HepG2 (cell line): Measurements from ENCODE around the gene IFNB1. TPM values are rescaled to one million over a fixed set of nuclear protein-coding genes. Genes with fewer than 3 reads are reported as not detected.

Experiments
- ATAC-seq: fragments of 200-7000 bp; cut with Tn5 transposase; 3 replicates; pipeline ENCODE4 v1.9.1; 2020; ENCODE audit warnings: mild to moderate bottlenecking, moderate library complexity
- BruUV-seq: library from RNA; stranded (reverse); fragments of 400-500 nt; replicated peaks from 2 replicates; lab custom pipeline; 2021; lab: Mats Ljungman, UMichigan
- CTCF ChIA-PET: fragments of 300-600 bp; formaldehyde crosslinking; extraction: SDS; loops from one replicate; lab custom pipeline; 2021; ENCODE audit warnings: low total read pairs, inconsistent platforms, low intra/inter-chr PET ratio; lab: Yijun Ruan, JAX
- POLR2A ChIA-PET: fragments of 350-600 bp; sonication (Branson Sonifier 250); formaldehyde crosslinking; loops from one replicate; lab custom pipeline; 2020; ENCODE audit warnings: antibody characterized with exemption, inconsistent platforms; lab: Yijun Ruan, JAX
- DNase-seq: peaks from one replicate; pipeline ENCODE4 v3.0.0-alpha.2; 2015; ENCODE audit warnings: low spot score
- FAIRE-seq: peaks from 3 replicates; lab custom pipeline; 2011; peaks lifted over from hg19 to GRCh38; lab: Jason Lieb, UNC
- H2AFZ ChIP-seq: one replicate; pipeline ENCODE4 v1.6.1; 2011; ENCODE audit warnings: low read length, inconsistent platforms
- H3K27ac ChIP-seq: fragments of 300-600 bp; 3 replicates; pipeline ENCODE4 v1.8.0; 2011; ENCODE audit warnings: mixed run types, mild to moderate bottlenecking, mixed read lengths, low read length, inconsistent platforms; ENCODE audit not compliant: insufficient read depth; ENCODE audit errors: extremely low read length
- H3K27me3 ChIP-seq, 2 experiments: fragments of 200-600 bp in 1 of 2; 2 replicates in 1 of 2; 3 replicates in 1 of 2; pipeline versions ENCODE4 v1.6.0 to v1.8.0; 2011; ENCODE audit warnings: low read length in 2 of 2, mild to moderate bottlenecking in 2 of 2, moderate library complexity in 2 of 2, inconsistent platforms in 1 of 2; ENCODE audit not compliant: insufficient read depth in 2 of 2, control insufficient read depth in 1 of 2
- H3K36me3 ChIP-seq, 2 experiments: fragments of 200-600 bp in 1 of 2; replicated peaks in 1 of 2; 2 replicates in 1 of 2; 3 replicates in 1 of 2; pipeline versions ENCODE4 v1.5.1 to v1.8.0; 2011; ENCODE audit warnings: low read length in 2 of 2, inconsistent platforms in 1 of 2; ENCODE audit not compliant: insufficient read depth in 2 of 2, control insufficient read depth in 1 of 2
- H3K4me1 ChIP-seq: 2 replicates; pipeline ENCODE4 v1.5.1; 2012; ENCODE audit warnings: low read length, inconsistent platforms; ENCODE audit not compliant: insufficient read depth
- H3K4me2 ChIP-seq: 2 replicates; pipeline ENCODE4 v1.6.0; 2011; ENCODE audit warnings: low read depth, low read length, inconsistent platforms
- H3K4me3 ChIP-seq, 3 experiments: fragments of 200-600 bp in 1 of 3; sonication (generic), shearing (Covaris generic) in 1 of 3; replicated peaks in 1 of 3; 2 replicates each; pipeline ENCODE4 v1.5.1; 2011 to 2016; ENCODE audit warnings: low read length in 3 of 3, inconsistent platforms in 2 of 3, low read depth in 2 of 3, mild to moderate bottlenecking in 2 of 3, control low read depth in 1 of 3, mixed read lengths in 1 of 3; ENCODE audit not compliant: insufficient read depth in 1 of 3
- H3K79me2 ChIP-seq: one replicate; pipeline ENCODE4 v1.6.1; 2011; ENCODE audit warnings: low read length, inconsistent platforms; ENCODE audit not compliant: insufficient read depth
- H3K9ac ChIP-seq: 2 replicates; pipeline ENCODE4 v1.6.0; 2011; ENCODE audit warnings: mild to moderate bottlenecking, low read depth, low read length, inconsistent platforms; ENCODE audit not compliant: insufficient read depth
- H3K9me3 ChIP-seq: 2 replicates; pipeline ENCODE4 v1.5.1; 2012; ENCODE audit warnings: mild to moderate bottlenecking, low read length
- H4K20me1 ChIP-seq: 2 replicates; pipeline ENCODE4 v1.6.0; 2011; ENCODE audit warnings: inconsistent platforms, mild to moderate bottlenecking, low read length, moderate library complexity; ENCODE audit not compliant: insufficient read depth
- AHR ChIP-seq: IDR thresholded peaks from 2 replicates; pipeline ENCODE4 v1.6.1; 2018; ENCODE audit warnings: missing genetic modification reagents, missing compliant biosample characterization
- ATAD3A ChIP-seq: sonication (generic); formaldehyde crosslinking; IDR thresholded peaks from 2 replicates; pipeline ENCODE4 v1.4.0; 2020; ENCODE audit warnings: missing genetic modification reagents
- DR1 ChIP-seq: sonication (generic); formaldehyde crosslinking; IDR thresholded peaks from 2 replicates; pipeline ENCODE4 v1.8.0; 2021; ENCODE audit warnings: mild to moderate bottlenecking, missing genetic modification reagents, inconsistent platforms
- HBP1 ChIP-seq: IDR thresholded peaks from 2 replicates; pipeline ENCODE4 v1.6.1; 2016; ENCODE audit warnings: low read depth, control low read depth
- KLF6 ChIP-seq: IDR thresholded peaks from 2 replicates; pipeline ENCODE4 v1.8.0; 2016; ENCODE audit warnings: missing biosample characterization, missing genetic modification reagents
- RBM39 ChIP-seq: fragments of 200-400 bp; formaldehyde crosslinking; IDR thresholded peaks from one replicate; pipeline ENCODE4 v1.6.1; 2018; ENCODE audit warnings: antibody characterized with exemption, mild to moderate bottlenecking, low read depth, low read length; ENCODE audit not compliant: poor library complexity, severe bottlenecking
- RXRB ChIP-seq: IDR thresholded peaks from 2 replicates; pipeline ENCODE4 v1.6.1; 2016; ENCODE audit warnings: borderline replicate concordance, missing genetic modification reagents, missing compliant biosample characterization
- ZNF10 ChIP-seq: sonication (generic); formaldehyde crosslinking; IDR thresholded peaks from 2 replicates; pipeline ENCODE4 v1.4.0; 2020; ENCODE audit warnings: mild to moderate bottlenecking, low read depth, missing genetic modification reagents, borderline replicate concordance
- ZNF121 ChIP-seq: sonication (generic); formaldehyde crosslinking; IDR thresholded peaks from 2 replicates; pipeline ENCODE4 v1.5.0; 2020; ENCODE audit warnings: mild to moderate bottlenecking, missing genetic modification reagents
- ZNF333 ChIP-seq: sonication (generic); formaldehyde crosslinking; IDR thresholded peaks from 2 replicates; pipeline ENCODE4 v1.4.0; 2020; ENCODE audit warnings: mild to moderate bottlenecking, missing genetic modification reagents, borderline replicate concordance
- ZNF710 ChIP-seq: sonication (generic); formaldehyde crosslinking; IDR thresholded peaks from 2 replicates; pipeline ENCODE4 v1.5.0; 2020; ENCODE audit warnings: mild to moderate bottlenecking, missing genetic modification reagents, borderline replicate concordance
- ZNF724P ChIP-seq: sonication (generic); formaldehyde crosslinking; IDR thresholded peaks from 2 replicates; pipeline ENCODE4 v1.8.0; 2022; ENCODE audit warnings: missing genetic modification reagents, borderline replicate concordance
- WGBS: methylation state at CpG from one replicate; pipeline ENCODE4 v1.1.6; 2017; ENCODE audit warnings: low lambda C conversion rate; 5-methylcytosine and 5-hydroxymethylcytosine counted together
- in situ Hi-C: cut with HindIII; loops from 2 replicates; pipeline ENCODE4 v1.10.0; 2017; ENCODE audit warnings: low pct_unique_long_range_greater_than_20kb; ENCODE audit not compliant: extremely low pct_ligation_motif_present
- intact Hi-C: fragments of 100-400 bp; cut with micrococcal nuclease; formaldehyde crosslinking; loops from one replicate; pipeline ENCODE4 v1.10.0; 2022; ENCODE audit not compliant: unreplicated experiment
- polyA plus RNA-seq, 8 experiments: library from polyadenylated mRNA; depleted of rRNA in 3 of 8; stranded (reverse) in 7 of 8; unstranded in 1 of 8; fragments of >200 nt; fragmentation: Illumina TruSeq in 4 of 8; extraction: Trizol in 4 of 8; gene quantifications; 2 replicates each; pipeline versions ENCODE4 v1.2.1 to v1.2.3, GENCODE V29; 2011 to 2016; ENCODE audit warnings: low read depth in 4 of 8, missing spikeins in 1 of 8, mixed read lengths in 1 of 8; ENCODE audit not compliant: insufficient read depth in 1 of 8
- total RNA-seq, 5 experiments: library from RNA; depleted of rRNA; stranded (reverse); fragments of >200 nt; fragmentation: Illumina TruSeq; extraction: Trizol; gene quantifications; 2 replicates each; pipeline ENCODE4 v1.2.3, GENCODE V29; 2016; ENCODE audit warnings: low read depth in 1 of 5
- TF ChIP-seq, protein P1 (sequence below): sonication (generic); formaldehyde crosslinking; IDR thresholded peaks from 2 replicates; pipeline ENCODE4 v1.4.0; 2020; ENCODE audit warnings: missing genetic modification reagents

Gene IFNB1
- total and polyA plus RNA-seq, 2 of the 13 experiments (the other 11 are each of a cell fraction or from before 2014, with no cell fraction given), result not detected

DNA sequence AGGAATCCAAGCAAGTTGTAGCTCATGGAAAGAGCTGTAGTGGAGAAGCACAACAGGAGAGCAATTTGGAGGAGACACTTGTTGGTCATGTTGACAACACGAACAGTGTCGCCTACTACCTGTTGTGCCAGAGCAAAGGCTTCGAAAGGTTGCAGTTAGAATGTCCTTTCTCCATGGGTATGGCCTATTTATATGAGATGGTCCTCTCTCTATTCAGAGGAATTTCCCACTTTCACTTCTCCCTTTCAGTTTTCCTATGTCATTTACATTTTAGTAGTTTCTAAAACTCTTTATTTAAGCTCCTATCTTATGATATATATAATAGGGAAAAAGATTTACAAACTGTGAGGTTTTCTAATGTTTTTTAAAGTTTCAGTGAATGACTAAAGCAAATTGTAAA is at the start of gene IFNB1 (continued):
- TF ChIP-seq HBP1 (CRISPR knock-in tag), result no peak

- H3K9me3 ChIP-seq, result no peaks in the 10 kb centered on the region
- no peaks in the 10 kb centered on the region for H4K20me1 ChIP-seq
- no TSS peak for BruUV-seq
- in situ Hi-C loops (loop anchor here (25.0 kb wide), 3 partner anchors 509 to 1634 kb away; partner anchors contain the start of gene MLLT3), intact Hi-C loops (no loop called here)
- ChIA-PET POLR2A (no interaction called here), CTCF (no interaction called here)
- no peak overlapping the region for H3K27ac ChIP-seq
- H3K4me1 ChIP-seq, result no peaks in the 10 kb centered on the region
- no peaks in the 10 kb centered on the region for H3K36me3 ChIP-seq
- no peak for ATAC-seq
- no peak overlapping the region for H3K9ac ChIP-seq
- no peaks in the 10 kb centered on the region for H3K79me2 ChIP-seq
- H3K4me2 ChIP-seq, result no peak overlapping the region
- WGBS, result 2% methylated on average over 4 of the region's 4 CpGs
- no peak overlapping the region for H3K4me3 ChIP-seq
- no peak overlapping the region for H2AFZ ChIP-seq
- DNase-seq, result no peak
- FAIRE-seq, result no peak
- no peaks in the 10 kb centered on the region for H3K27me3 ChIP-seq
- TF ChIP-seq ATAD3A (CRISPR knock-in tag), result no peak
- no peak for TF ChIP-seq ZNF333 (CRISPR knock-in tag)
- no peak for TF ChIP-seq KLF6 (CRISPR knock-in tag)
- TF ChIP-seq ZNF710 (CRISPR knock-in tag), result no peak
- TF ChIP-seq AHR, result no peak
- TF ChIP-seq RBM39, result no peak
- TF ChIP-seq ZNF121 (CRISPR knock-in tag), result no peak
- no peak for TF ChIP-seq ZNF724P
- TF ChIP-seq RXRB (CRISPR knock-in tag), result no peak
- TF ChIP-seq, protein P1, sequence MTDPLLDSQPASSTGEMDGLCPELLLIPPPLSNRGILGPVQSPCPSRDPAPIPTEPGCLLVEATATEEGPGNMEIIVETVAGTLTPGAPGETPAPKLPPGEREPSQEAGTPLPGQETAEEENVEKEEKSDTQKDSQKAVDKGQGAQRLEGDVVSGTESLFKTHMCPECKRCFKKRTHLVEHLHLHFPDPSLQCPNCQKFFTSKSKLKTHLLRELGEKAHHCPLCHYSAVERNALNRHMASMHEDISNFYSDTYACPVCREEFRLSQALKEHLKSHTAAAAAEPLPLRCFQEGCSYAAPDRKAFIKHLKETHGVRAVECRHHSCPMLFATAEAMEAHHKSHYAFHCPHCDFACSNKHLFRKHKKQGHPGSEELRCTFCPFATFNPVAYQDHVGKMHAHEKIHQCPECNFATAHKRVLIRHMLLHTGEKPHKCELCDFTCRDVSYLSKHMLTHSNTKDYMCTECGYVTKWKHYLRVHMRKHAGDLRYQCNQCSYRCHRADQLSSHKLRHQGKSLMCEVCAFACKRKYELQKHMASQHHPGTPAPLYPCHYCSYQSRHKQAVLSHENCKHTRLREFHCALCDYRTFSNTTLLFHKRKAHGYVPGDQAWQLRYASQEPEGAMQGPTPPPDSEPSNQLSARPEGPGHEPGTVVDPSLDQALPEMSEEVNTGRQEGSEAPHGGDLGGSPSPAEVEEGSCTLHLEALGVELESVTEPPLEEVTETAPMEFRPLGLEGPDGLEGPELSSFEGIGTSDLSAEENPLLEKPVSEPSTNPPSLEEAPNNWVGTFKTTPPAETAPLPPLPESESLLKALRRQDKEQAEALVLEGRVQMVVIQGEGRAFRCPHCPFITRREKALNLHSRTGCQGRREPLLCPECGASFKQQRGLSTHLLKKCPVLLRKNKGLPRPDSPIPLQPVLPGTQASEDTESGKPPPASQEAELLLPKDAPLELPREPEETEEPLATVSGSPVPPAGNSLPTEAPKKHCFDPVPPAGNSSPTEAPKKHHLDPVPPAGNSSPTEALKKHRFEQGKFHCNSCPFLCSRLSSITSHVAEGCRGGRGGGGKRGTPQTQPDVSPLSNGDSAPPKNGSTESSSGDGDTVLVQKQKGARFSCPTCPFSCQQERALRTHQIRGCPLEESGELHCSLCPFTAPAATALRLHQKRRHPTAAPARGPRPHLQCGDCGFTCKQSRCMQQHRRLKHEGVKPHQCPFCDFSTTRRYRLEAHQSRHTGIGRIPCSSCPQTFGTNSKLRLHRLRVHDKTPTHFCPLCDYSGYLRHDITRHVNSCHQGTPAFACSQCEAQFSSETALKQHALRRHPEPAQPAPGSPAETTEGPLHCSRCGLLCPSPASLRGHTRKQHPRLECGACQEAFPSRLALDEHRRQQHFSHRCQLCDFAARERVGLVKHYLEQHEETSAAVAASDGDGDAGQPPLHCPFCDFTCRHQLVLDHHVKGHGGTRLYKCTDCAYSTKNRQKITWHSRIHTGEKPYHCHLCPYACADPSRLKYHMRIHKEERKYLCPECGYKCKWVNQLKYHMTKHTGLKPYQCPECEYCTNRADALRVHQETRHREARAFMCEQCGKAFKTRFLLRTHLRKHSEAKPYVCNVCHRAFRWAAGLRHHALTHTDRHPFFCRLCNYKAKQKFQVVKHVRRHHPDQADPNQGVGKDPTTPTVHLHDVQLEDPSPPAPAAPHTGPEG, result no peak
- no peak for TF ChIP-seq DR1
- no peak for TF ChIP-seq ZNF10 (CRISPR knock-in tag)
Measured at GRCh38 chr9:21121595-21122251, 44.0 kb upstream of the IFNB1 start.
